CD4-positive, alpha-beta T cell treated with Interleukin-4 for 4 hours (primary cell): ENCODE data around the gene PPL.
"Not testable (repeated sequence)": the region's sequence is repeated elsewhere in the genome, so short reads cannot be mapped to it uniquely, and the experiment has no call there.

Experiments
- DNase-seq: peaks from one replicate; pipeline ENCODE4 v3.0.0-alpha.2; 2020

Gene PPL

GRCh38 chr16:4931381-4931780 is 5.6 kb downstream of the PPL start:
- DNase-seq: no peak

GRCh38 chr16:4929619-4930018 is 7.3 kb downstream of the PPL start:
- DNase-seq: not testable (repeated sequence)

- no peak for DNase-seq
These were observed 8.7 kb downstream of the PPL start for GRCh38 chr16:4928227-4928626.

GRCh38 chr16:4927661-4928060 is 9.3 kb downstream of the PPL start:
- no peak for DNase-seq

GRCh38 chr16:4926928-4927327 is 10.0 kb downstream of the PPL start:
- no peak for DNase-seq

- no peak for DNase-seq
These were observed 11.2 kb downstream of the PPL start for GRCh38 chr16:4925791-4926190.

- DNase-seq: no peak
These were observed 11.7 kb downstream of the PPL start for GRCh38 chr16:4925293-4925607.

GRCh38 chr16:4924593-4925292 is 12.2 kb downstream of the PPL start:
- no peak for DNase-seq

- DNase-seq: no peak
These were observed 13.1 kb downstream of the PPL start for GRCh38 chr16:4923853-4924252.

- no peak for DNase-seq
These were observed 14.1 kb downstream of the PPL start for GRCh38 chr16:4922721-4923342.

GRCh38 chr16:4920826-4921225 is 16.1 kb downstream of the PPL start:
- no peak for DNase-seq

GRCh38 chr16:4918781-4919251 is 18.1 kb downstream of the PPL start:
- DNase-seq: no peak

GRCh38 chr16:4917117-4917516 is 19.8 kb downstream of the PPL start:
- no peak for DNase-seq

GRCh38 chr16:4915226-4915761 is 21.7 kb downstream of the PPL start:
- DNase-seq: no peak

- DNase-seq: no peak
These were observed 22.3 kb downstream of the PPL start for GRCh38 chr16:4914528-4915225.

- no peak for DNase-seq
These were observed 23.0 kb downstream of the PPL start for GRCh38 chr16:4913774-4914525.

- DNase-seq: no peak
These were observed 23.7 kb downstream of the PPL start for GRCh38 chr16:4913130-4913773.

GRCh38 chr16:4911970-4912386 is 25.0 kb downstream of the PPL start:
- DNase-seq: no peak

GRCh38 chr16:4910828-4911227 is 26.1 kb downstream of the PPL start:
- DNase-seq: no peak

GRCh38 chr16:4909825-4910224 is 27.1 kb downstream of the PPL start:
- no peak for DNase-seq

- no peak for DNase-seq
These were observed 28.0 kb downstream of the PPL start for GRCh38 chr16:4908854-4909401.

GRCh38 chr16:4904942-4905615 is 31.9 kb downstream of the PPL start:
- no peak for DNase-seq
